Activated CD4-positive, alpha-beta T cell treated with anti-CD3 and anti-CD28 coated beads, Interleukin-2, amount 50 U/mL, for 48 hours (primary cell): ENCODE measurements around the gene CENPP.

Experiments used
- DNase-seq, 2 experiments: peaks; one replicate each; pipeline ENCODE4 v3.0.0-alpha.2; 2020

The CENPP gene

GRCh38 chr9:92513349-92513748 lies 187.6 kb downstream of the CENPP start:
- no peak for DNase-seq

- no peak for DNase-seq
Measured at GRCh38 chr9:92514635-92515034, 188.9 kb downstream of the CENPP start.

GRCh38 chr9:92516521-92516920 lies 190.8 kb downstream of the CENPP start:
- DNase-seq: no peak

- DNase-seq: no peak
Measured at GRCh38 chr9:92517046-92517445, 191.3 kb downstream of the CENPP start.

GRCh38 chr9:92518199-92518598 lies 192.4 kb downstream of the CENPP start:
- no peak for DNase-seq

GRCh38 chr9:92520837-92521236 lies 195.1 kb downstream of the CENPP start:
- DNase-seq: no peak

- DNase-seq: no peak
Measured at GRCh38 chr9:92522983-92523970, 197.5 kb downstream of the CENPP start.

GRCh38 chr9:92524881-92525280 lies 199.1 kb downstream of the CENPP start:
- DNase-seq: no peak

- no peak for DNase-seq
Measured at GRCh38 chr9:92525306-92525705, 199.6 kb downstream of the CENPP start.

GRCh38 chr9:92527291-92527828 lies 201.6 kb downstream of the CENPP start:
- DNase-seq: no peak

- DNase-seq: no peak
Measured at GRCh38 chr9:92527832-92528521, 202.2 kb downstream of the CENPP start.

GRCh38 chr9:92528522-92528849 lies 202.7 kb downstream of the CENPP start:
- no peak for DNase-seq

GRCh38 chr9:92529124-92529523 lies 203.4 kb downstream of the CENPP start:
- DNase-seq: no peak

- no peak for DNase-seq
Measured at GRCh38 chr9:92530893-92531292, 205.1 kb downstream of the CENPP start.

GRCh38 chr9:92534204-92534603 lies 208.5 kb downstream of the CENPP start:
- no peak for DNase-seq

GRCh38 chr9:92534674-92535073 lies 208.9 kb downstream of the CENPP start:
- no peak for DNase-seq

GRCh38 chr9:92535940-92536850 lies 210.4 kb downstream of the CENPP start, which contains the start of gene ECM2:
TSS of gene ECM2 (minus strand) at chr9:92535990. CDS start at chr9:92522866, 13,124 bp downstream.
- DNase-seq: no peak

- no peak for DNase-seq
Measured at GRCh38 chr9:92538541-92538940, 212.8 kb downstream of the CENPP start.

- no peak for DNase-seq
Measured at GRCh38 chr9:92543972-92544371, 218.2 kb downstream of the CENPP start.

GRCh38 chr9:92545002-92545510 lies 219.3 kb downstream of the CENPP start:
- DNase-seq: no peak

- DNase-seq: no peak
Measured at GRCh38 chr9:92547356-92547755, 221.6 kb downstream of the CENPP start.

GRCh38 chr9:92550765-92551164 lies 225.0 kb downstream of the CENPP start:
- no peak for DNase-seq
